ENCODE results near the gene TLE4.

- TF ChIP-seq, protein P1, sequence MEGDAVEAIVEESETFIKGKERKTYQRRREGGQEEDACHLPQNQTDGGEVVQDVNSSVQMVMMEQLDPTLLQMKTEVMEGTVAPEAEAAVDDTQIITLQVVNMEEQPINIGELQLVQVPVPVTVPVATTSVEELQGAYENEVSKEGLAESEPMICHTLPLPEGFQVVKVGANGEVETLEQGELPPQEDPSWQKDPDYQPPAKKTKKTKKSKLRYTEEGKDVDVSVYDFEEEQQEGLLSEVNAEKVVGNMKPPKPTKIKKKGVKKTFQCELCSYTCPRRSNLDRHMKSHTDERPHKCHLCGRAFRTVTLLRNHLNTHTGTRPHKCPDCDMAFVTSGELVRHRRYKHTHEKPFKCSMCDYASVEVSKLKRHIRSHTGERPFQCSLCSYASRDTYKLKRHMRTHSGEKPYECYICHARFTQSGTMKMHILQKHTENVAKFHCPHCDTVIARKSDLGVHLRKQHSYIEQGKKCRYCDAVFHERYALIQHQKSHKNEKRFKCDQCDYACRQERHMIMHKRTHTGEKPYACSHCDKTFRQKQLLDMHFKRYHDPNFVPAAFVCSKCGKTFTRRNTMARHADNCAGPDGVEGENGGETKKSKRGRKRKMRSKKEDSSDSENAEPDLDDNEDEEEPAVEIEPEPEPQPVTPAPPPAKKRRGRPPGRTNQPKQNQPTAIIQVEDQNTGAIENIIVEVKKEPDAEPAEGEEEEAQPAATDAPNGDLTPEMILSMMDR (IDR thresholded peaks at IDR 0.05): no peak
- TF ChIP-seq POLR2AphosphoS5 (IDR thresholded peaks at IDR 0.05) (no peak), POLR2A (IDR thresholded peaks at IDR 0.05) (no peak)
Measured at GRCh38 chr9:79637177-79637925, 65.6 kb downstream of the TLE4 start.

All from breast epithelium (tissue), 3 donors.